Amygdala (tissue), 56 donors: ENCODE measurements around the gene PTPN7.
"Not testable (repeated sequence)": the region's sequence is repeated elsewhere in the genome, so short reads cannot be mapped to it uniquely, and the experiment has no call there.

Experiments used
- DNase-seq, 56 donors: peaks; one replicate each; lab custom pipeline; 2025; lab: John Stamatoyannopoulos, UW

The PTPN7 gene

GRCh38 chr1:202112859-202113689 is 47.3 kb downstream of the PTPN7 start:
- DNase-seq, result no peak

GRCh38 chr1:202111589-202111988 is 48.8 kb downstream of the PTPN7 start:
- DNase-seq, result not testable (repeated sequence)

GRCh38 chr1:202110977-202111376 is 49.4 kb downstream of the PTPN7 start:
- no peak for DNase-seq

DNA sequence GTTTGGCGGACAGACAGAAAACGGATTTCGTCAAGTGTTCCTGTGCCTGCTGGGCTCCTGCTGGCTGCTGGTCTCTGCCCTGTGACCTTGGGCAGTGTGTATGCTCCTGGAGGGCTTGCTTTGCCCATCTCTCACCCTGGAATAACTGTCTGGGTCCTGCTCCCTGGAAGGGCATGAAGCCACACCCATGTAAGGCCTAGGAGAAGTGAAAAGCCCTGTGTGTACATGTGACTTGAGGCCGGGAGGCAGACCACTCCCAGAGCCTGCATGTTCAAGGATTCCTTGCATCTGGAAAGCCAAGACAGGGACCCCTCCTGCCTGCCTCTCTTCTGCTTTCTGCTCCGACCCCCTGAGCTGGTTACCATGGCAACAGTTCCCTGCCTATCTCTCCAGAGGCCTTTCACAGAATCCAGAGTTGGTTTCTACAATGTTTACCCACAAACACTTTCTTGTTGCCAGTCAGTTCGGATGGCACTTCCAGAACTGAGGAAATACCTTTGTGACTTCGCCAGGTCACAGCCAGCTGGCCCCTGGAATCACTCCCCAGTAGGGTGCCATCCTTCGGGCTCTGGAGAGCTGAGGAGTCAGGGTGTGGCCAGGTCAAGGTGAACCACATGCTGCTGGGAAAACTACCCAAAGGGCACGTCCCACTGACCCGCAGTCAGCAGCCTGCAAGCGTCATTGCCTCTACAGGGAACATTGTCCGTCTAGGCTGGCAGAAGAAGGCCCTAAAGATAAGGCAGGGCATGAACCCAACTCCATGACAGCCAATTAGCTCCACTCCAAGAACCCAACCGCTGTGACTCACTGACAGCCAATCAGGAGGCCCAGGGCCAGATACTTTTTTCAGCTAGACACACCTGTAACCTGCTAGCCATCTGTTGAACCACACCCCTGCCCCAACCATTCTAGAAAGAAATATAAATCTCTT is 52.3 kb downstream of the PTPN7 start:
- no peak for DNase-seq

DNA sequence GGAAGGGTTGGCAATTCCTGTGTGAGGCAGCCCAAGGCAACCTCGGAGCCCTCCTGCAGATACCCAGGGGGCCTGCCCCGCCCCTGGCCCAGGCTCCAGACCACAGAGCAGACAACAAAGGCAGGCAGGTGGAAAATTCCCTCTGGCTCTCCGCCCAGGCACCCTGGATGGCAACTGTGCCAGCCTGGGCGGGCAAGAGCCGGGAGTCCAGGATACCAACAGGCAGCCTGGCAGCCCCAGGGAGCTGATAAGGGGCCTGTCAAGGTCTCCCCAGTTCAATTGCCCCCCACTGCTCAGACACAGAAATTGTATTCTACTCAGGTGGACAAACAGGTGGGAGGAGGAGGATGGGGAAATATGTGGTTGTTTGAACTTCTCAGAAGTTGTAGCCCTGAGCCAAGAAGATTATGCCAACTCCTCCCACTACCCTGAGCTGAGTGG is 53.1 kb downstream of the PTPN7 start:
- no peak for DNase-seq

- DNase-seq, result no peak
These were observed 53.8 kb downstream of the PTPN7 start for GRCh38 chr1:202106340-202107254.

- DNase-seq, result no peak
These were observed 54.6 kb downstream of the PTPN7 start for GRCh38 chr1:202105571-202106339.

- no peak for DNase-seq
These were observed 56.3 kb downstream of the PTPN7 start for GRCh38 chr1:202104073-202104472.

DNA sequence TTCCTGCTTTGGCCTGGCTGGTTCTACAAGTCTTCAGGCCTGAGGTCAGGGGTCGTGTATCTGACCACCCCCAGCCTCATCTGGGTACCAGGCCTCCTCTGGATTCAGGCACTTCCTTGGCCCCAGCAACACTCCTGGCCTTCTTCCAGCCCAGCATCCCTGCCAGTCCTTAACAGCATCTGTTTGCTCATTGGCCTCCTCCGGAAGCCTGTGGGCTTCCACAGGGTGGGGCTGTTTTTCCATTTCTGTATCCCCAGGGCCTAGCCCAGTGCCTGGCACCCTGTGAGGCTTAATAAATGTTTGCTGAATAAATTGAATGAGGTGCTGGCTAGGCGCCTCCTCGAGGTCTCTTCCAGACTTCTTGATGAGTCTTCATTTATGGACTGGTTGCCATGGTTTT is 59.2 kb downstream of the PTPN7 start:
- DNase-seq, result peak in 6 of 56 donors; percentile 12 to 59 (median 30)
